ENCODE data around the gene PTPRT. TPM values are rescaled to one million over a fixed set of nuclear protein-coding genes. Genes with fewer than 3 reads are reported as not detected.

PTPRT gene
- total RNA-seq, 1 experiment from 2014 or later = not detected

DNA sequence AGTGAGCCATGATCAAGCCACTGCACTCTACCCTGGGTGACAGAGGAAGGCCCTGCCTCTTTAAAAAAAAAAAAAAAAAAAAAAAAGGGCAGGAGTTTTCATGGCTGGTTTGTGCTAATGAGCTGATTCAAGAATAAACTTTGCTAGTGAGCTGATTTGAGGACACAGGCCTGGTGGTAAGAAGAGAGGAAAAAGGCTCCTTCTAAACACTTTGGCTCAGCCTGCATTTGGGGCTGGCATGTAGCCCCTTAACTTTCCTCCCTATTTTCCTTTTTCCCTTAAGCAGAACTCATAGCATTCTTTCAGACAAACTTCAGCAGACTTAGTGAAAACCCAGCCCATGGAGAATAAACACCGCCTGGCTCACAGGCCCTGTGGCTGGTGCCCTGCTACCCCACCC is 432.7 kb downstream of the PTPRT start:
- Histone ChIP-seq H3K9ac (ENCODE audit: low read length) (no peak overlapping the region), H3K4me3 (ENCODE audit: low read length) (no peak overlapping the region), H3K36me3 (ENCODE audit: low read depth, low read length) (no peaks in the 10 kb centered on the region), H3K79me2 (ENCODE audit: low read length) (no peaks in the 10 kb centered on the region), H3K9me3 (ENCODE audit: low read length) (peaks cover 41% of the 10 kb centered on the region), H3K27me3 (ENCODE audit: low read length) (no peaks in the 10 kb centered on the region), H3K4me2 (ENCODE audit: low read length) (no peak overlapping the region), H2AFZ (ENCODE audit: low read length) (no peak overlapping the region), H3K4me1 (ENCODE audit: insufficient read depth, low read length) (no peaks in the 10 kb centered on the region), H4K20me1 (ENCODE audit: low read length) (no peaks in the 10 kb centered on the region), H3K9me2 (replicated peaks; ENCODE audit: low read length) (no peaks in the 10 kb centered on the region), H3K27ac (ENCODE audit: low read length) (no peak overlapping the region), H3F3A (ENCODE audit: low read length, unreplicated experiment) (no peaks in the 10 kb centered on the region)
- BruUV-seq (replicated peaks) = no TSS peak
- no peak for DNase-seq
- CTCF ChIA-PET = no interaction called here
- no peak for TF ChIP-seq EZH2phosphoT487 (IDR thresholded peaks at IDR 0.05; ENCODE audit: borderline replicate concordance, low read length)
- TF ChIP-seq EZH2 (IDR thresholded peaks at IDR 0.05; ENCODE audit: low read length, unreplicated experiment) = no peak
- TF ChIP-seq, protein P1, sequence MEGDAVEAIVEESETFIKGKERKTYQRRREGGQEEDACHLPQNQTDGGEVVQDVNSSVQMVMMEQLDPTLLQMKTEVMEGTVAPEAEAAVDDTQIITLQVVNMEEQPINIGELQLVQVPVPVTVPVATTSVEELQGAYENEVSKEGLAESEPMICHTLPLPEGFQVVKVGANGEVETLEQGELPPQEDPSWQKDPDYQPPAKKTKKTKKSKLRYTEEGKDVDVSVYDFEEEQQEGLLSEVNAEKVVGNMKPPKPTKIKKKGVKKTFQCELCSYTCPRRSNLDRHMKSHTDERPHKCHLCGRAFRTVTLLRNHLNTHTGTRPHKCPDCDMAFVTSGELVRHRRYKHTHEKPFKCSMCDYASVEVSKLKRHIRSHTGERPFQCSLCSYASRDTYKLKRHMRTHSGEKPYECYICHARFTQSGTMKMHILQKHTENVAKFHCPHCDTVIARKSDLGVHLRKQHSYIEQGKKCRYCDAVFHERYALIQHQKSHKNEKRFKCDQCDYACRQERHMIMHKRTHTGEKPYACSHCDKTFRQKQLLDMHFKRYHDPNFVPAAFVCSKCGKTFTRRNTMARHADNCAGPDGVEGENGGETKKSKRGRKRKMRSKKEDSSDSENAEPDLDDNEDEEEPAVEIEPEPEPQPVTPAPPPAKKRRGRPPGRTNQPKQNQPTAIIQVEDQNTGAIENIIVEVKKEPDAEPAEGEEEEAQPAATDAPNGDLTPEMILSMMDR (conservative IDR thresholded peaks at IDR 0.05; ENCODE audit: low read depth, low read length) = no peak
- intact Hi-C loops (cut with micrococcal nuclease) = no loop called here
- no peak for ATAC-seq
- POLR2A ChIA-PET (ENCODE audit: unreplicated experiment) = no interaction called here

GRCh38 chr20:42754706-42755105 is 435.0 kb downstream of the PTPRT start:
- H2AFZ ChIP-seq (ENCODE audit: low read length) = no peak overlapping the region
- intact Hi-C loops (cut with micrococcal nuclease) = no loop called here
- no peak overlapping the region for H3K27ac ChIP-seq (ENCODE audit: low read length)
- no peaks in the 10 kb centered on the region for H3K9me2 ChIP-seq (replicated peaks; ENCODE audit: low read length)
- H3K9me3 ChIP-seq (ENCODE audit: low read length) = peaks cover 33% of the 10 kb centered on the region
- ChIA-PET POLR2A (ENCODE audit: unreplicated experiment) (no interaction called here), CTCF (no interaction called here)
- no peaks in the 10 kb centered on the region for H3K4me1 ChIP-seq (ENCODE audit: insufficient read depth, low read length)
- TF ChIP-seq EZH2 (IDR thresholded peaks at IDR 0.05; ENCODE audit: low read length, unreplicated experiment) (no peak), EZH2phosphoT487 (IDR thresholded peaks at IDR 0.05; ENCODE audit: borderline replicate concordance, low read length) (no peak)
- TF ChIP-seq, protein P1 (conservative IDR thresholded peaks at IDR 0.05; ENCODE audit: low read depth, low read length) = no peak
- no peaks in the 10 kb centered on the region for H3K36me3 ChIP-seq (ENCODE audit: low read depth, low read length)
- no TSS peak for BruUV-seq (replicated peaks)
- no peak overlapping the region for H3K4me3 ChIP-seq (ENCODE audit: low read length)
- DNase-seq = no peak
- H3K27me3 ChIP-seq (ENCODE audit: low read length) = no peaks in the 10 kb centered on the region
- H3K9ac ChIP-seq (ENCODE audit: low read length) = no peak overlapping the region
- ATAC-seq = no peak
- H3F3A ChIP-seq (ENCODE audit: low read length, unreplicated experiment) = no peaks in the 10 kb centered on the region
- H3K4me2 ChIP-seq (ENCODE audit: low read length) = no peak overlapping the region
- no peaks in the 10 kb centered on the region for H4K20me1 ChIP-seq (ENCODE audit: low read length)
- no peaks in the 10 kb centered on the region for H3K79me2 ChIP-seq (ENCODE audit: low read length)

GRCh38 chr20:42752620-42753019 is 437.1 kb downstream of the PTPRT start:
- Histone ChIP-seq H3K36me3 (ENCODE audit: low read depth, low read length) (no peaks in the 10 kb centered on the region), H3K27ac (ENCODE audit: low read length) (no peak overlapping the region), H3K27me3 (ENCODE audit: low read length) (no peaks in the 10 kb centered on the region), H3K9ac (ENCODE audit: low read length) (no peak overlapping the region), H3K4me3 (ENCODE audit: low read length) (no peak overlapping the region), H2AFZ (ENCODE audit: low read length) (no peak overlapping the region), H4K20me1 (ENCODE audit: low read length) (no peaks in the 10 kb centered on the region), H3K79me2 (ENCODE audit: low read length) (no peaks in the 10 kb centered on the region), H3K9me3 (ENCODE audit: low read length) (peaks cover 43% of the 10 kb centered on the region), H3K4me2 (ENCODE audit: low read length) (no peak overlapping the region), H3K4me1 (ENCODE audit: insufficient read depth, low read length) (no peaks in the 10 kb centered on the region), H3K9me2 (replicated peaks; ENCODE audit: low read length) (no peaks in the 10 kb centered on the region), H3F3A (ENCODE audit: low read length, unreplicated experiment) (no peaks in the 10 kb centered on the region)
- BruUV-seq (replicated peaks) = no TSS peak
- ChIA-PET CTCF (no interaction called here), POLR2A (ENCODE audit: unreplicated experiment) (no interaction called here)
- no peak for DNase-seq
- intact Hi-C loops (cut with micrococcal nuclease) = no loop called here
- no peak for ATAC-seq
- TF ChIP-seq EZH2phosphoT487 (IDR thresholded peaks at IDR 0.05; ENCODE audit: borderline replicate concordance, low read length) = no peak

Measured in PC-3 (cell line).